HG03354 (cell line): ENCODE results near the gene OXTR.

Experiments
- ATAC-seq: cut with Tn5 transposase; IDR thresholded peaks from one replicate; pipeline ENCODE4 v1.9.1; 2021; ENCODE audit warnings: mild to moderate bottlenecking; ENCODE audit not compliant: unreplicated experiment, poor library complexity, severe bottlenecking

Gene OXTR

DNA sequence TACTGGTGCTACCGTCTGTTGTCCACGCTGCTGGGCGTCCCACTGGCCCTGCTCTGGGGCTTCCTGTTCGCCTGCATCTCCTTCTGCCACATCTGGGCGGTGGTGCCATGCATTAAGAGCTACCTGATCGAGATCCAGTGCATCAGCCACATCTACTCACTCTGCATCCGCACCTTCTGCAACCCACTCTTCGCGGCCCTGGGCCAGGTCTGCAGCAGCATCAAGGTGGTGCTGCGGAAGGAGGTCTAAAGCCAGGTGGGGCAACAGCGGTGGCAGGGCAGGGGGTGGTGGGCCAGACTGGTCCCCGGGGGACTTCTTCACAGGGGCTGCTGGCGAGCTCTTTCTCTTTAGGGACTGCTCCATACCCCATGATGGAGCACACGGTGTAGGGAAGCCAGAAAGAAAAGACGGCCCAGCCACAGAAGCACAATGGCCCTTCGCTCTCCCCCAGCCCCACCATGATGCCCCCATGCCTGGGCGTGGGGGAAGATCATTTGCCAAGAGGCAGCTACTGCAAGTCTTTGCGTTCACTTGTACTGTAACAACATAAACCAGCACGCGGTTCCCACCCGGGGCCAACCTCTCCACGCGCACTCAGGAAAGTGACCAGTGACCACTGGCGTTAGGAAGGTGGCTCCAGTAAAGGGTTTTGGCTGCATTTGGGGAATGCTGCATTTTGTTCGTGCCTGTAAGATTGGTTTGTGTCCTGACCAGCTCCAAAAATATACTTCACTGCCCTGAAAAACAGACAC lies 23.6 kb downstream of the OXTR start:
- ATAC-seq: no peak

DNA sequence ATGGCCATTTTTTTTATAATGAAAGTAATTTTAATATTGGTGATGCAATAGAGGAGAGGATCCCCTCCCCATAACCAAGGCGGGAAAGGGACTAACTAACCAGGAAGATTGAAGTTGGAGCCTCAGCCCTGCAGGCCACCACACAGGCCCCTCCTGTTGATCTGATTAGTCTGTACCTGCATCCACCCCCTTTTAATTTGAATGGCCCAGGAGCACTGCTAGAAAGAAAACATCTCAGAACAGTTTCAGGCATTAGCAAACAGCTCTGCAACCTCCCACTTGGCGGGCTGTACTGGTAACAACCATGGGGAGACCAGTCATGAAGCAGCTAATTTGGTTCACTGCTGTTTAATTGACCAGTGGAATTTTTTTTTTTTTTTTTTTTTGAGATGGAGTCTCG lies 25.5 kb downstream of the OXTR start:
- no peak for ATAC-seq

DNA sequence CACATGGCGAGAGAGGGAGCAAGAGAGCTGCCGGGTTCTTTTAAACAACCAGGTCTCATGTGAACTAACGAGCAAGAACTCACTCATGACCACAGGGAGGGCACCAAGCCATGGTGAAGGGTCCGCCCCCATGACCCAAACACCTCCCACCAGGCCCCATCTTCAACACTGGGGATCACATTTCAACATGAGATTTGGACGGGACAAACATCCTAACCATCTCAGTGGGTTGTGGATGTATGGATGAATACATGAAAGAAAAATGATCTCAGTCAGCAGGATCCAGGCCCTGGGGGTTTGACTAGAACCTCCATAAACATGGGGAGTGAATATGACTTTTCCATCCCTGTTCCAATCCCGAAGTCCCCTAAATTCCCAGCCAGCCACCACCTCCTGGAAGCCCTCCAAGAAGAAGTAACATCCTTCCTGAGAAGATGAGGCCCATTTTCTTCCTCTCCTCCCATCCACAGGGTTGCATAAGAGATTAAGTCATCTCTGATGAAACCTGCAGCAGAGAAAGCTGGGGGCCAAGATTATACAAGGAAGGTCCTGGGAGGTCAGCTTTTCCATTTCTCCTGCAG lies 26.3 kb downstream of the OXTR start:
- no peak for ATAC-seq

DNA sequence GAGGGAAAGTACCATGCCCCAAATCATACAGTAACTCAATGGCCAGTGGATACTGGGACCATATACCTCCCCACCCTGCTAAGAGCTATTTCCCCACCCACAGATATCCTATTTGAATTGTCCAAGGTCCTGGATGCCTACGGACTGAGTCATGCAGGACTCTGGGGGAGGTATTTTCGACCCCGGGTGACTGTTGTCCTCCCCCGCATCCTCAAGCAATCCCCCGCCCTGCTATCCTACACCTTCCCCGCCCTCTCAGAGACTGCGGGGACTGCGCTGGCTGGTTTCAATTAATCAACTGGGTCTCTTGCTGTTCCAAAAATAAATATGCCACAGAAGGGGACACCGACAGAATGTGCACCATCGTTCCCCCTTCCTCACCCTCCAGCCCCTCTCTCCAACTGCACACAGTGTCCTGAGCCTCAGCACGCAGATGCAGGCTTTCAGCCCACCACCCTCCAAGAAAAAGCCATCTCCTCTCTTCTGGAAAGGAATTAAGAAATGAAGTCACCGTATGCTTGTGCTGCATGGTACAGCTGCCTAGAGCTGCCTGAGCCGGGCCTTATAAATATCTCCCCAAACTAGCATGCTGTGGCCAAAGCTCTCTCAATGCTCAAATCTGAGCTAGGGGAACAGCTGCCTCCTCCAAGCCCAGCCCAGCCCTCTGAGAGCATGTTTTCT lies 27.7 kb downstream of the OXTR start:
- ATAC-seq: no peak

DNA sequence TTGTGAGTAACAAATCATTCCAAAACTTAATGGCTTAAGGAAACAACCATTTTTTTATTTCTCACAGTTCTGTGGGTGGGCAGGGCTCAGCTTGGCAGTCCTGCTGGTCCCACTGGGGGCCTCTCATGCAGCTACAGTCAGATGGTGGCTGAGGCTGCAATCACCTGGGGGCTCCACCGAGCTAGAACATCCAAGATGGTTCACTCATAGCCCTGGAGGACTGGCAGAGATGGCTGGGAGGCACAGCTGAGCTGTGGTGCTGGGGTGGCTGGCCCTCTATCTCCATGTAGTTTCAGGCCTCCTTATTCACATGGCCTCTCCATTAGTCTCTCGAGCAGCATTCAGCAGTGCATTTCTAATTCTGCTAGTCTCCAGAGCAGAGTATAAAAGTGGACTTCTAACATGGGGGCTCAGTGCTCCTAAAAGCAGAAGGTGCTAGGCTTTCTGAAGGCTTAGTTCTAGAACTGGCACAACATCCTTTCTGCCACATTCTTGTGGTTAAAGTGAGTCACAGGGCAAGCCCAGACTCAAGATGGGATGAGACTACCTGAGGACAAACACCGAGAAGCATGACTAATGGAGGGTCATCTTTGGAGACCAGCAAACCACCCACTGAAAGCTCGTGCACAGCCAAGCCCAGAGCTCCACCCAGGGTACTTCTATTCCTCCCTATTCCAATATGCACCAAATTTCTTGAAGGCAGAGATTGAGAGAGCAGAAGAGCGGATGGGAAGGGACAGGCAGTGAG lies 29.5 kb downstream of the OXTR start:
- ATAC-seq: no peak

DNA sequence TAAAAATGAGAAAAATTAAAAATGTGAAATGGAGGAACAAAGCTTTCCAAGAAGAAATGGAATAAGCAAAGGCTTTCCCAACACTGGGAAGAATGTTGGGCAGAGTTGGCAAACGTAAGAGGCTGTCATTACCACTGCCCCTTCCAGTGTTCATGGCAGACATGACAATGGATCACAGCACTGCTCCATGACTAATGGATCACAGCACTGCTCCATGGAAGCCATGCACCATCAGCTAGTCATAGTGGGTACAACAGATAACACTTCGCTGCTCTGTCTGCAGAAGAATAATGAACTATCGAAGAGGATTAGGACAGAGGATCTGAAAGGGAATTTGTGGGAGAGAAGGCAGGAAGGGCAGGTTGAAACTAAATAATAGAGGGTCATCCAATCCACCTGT lies 30.8 kb downstream of the OXTR start:
- no peak for ATAC-seq

DNA sequence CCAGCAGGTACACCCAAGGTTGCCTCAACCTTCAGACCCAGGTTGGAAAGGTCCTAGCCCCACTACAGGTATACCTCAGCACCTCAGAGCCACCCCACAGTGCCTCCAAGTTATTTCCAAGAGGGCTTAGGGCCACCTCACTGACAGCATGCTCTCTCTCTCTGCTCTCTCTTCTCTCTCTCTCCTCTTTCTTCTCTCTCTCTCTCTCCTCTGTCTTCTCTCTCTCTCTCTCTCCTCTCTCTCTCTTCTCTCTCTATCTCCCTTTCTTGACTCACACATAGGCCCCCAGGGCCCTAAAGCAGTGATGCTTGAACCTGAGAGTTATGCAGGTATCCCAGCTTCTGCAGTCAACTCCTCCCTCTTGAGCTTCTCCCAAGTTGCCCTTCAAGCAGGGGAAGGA lies 31.6 kb downstream of the OXTR start:
- no peak for ATAC-seq

DNA sequence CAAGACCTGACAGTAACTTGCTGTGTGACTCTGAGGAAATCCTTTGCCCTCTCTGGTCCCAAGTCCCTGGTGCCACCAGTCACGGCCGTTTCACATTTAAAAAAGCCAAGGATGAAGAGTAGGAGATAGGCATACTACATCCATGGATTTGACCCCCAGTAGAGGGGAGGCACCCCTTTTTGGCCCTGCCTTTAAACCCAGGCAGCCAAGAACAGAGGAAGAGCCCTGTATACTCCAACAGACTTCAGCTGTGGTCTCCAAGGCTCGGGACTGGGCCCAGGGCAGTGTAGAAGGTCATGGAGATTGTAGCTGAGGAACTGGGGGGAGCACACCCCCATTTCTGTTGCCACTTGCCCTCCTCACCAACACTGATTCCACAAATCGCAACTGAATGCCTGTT lies 32.1 kb downstream of the OXTR start:
- no peak for ATAC-seq

DNA sequence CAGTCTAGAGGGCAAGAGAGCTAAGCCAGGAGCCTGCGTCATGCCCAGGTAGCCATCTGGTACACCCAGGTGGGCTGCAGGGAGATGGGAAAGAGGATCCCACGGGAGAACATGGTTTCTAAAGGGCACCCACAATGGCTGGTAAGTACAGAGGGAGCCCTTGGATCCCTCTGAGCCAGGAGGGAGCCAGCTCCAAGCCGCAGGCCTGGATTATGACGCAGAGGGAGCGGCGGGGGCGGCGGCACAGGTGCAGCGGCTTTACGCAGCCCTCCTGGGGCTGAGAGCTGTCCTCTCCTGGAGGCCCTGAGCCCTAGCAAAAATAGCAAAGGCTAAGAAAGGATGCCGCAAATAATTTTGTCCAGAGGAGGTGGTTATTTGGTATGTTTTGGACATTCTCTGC lies 33.0 kb downstream of the OXTR start:
- no peak for ATAC-seq

DNA sequence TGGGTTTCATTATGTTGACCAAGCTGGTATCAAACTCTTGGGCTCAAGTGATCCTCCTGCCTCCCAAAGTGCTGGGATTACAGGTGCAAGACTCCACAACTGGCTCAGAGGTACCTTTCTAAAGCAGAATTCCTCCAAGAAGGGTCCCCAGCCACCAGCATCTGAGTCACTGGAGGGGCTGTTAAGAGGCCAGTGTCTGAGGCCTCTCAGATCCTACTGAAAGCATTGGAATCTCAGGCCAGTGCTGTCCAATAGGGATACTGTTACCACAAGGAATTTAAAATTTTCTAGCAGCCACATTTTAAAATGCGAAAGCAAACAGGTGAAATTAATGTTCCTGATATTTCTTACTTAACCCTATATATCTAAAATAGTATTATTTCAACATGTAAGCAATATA lies 34.5 kb downstream of the OXTR start:
- ATAC-seq: no peak

DNA sequence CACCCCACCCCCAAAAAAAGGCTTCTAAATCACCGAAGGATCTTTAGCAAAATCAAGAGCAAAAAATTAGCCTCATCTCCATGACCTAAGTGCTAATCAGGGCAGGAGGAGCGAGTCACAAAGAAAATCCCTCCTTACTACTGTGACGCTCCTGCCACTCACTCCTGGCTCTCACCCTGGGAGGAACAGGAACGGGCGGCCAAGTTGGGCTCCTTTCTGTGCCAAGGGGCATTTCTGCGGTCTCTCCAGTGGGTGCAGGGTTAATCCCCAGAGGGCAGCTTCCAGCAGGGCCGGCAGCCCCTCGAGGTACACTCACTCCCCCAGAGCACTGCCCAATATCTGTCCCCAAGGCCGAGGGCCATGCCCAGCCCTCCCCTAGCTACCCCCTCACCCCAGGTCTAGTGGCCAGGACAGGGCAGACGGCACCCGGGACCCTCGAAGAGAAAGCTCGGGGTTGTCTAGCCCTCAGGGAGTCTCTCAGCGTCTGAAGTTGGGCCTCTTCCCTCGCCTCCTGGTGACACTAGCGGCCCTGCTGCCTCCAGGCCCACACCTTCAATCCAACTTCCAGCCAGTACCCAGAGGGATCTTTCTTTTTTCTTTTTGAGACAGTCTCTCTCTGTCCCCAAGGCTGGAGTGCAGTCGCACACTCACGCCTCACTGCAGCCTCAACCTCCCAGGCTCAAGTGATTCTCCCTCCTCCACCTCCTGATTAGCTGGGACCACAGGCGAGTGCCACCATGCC lies 35.1 kb downstream of the OXTR start:
- ATAC-seq: no peak

DNA sequence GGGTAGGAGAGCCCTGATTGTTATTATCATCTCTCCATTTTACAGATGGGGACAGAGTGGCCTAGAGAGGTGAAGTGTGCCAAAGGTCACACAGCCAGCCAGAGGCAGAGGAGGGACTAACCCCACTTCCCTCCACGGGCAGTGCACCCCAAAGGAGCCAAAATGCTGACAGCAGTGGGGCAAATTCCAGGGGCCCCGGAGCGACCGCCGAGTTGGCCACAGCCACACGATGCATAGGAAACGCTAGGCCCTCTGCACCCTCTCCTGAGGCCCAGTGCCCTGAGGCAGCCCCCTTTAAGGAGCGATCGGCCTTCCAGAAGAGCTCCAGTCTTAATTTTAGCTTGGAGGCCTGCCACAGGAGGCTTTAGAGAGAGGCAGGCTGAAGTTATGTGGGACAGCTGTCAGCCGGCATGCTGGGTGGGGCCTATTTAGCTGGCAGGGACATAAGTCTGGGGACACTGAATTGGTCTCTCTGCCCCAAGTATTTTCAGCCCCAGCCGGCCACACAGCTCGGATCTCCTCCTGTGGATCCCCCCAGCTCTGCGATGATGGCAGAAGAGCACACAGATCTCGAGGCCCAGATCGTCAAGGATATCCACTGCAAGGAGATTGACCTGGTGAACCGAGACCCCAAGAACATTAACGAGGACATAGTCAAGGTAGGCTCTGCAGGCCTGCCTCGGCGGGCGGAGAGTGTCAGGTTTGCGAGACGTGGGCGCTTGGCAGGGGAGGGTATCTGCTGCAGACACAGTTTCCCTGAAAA lies 35.9 kb downstream of the OXTR start, which contains the start of gene CAV3:
Gene CAV3, plus strand, starts transcription at position 471 of the 763 bp plus-strand sequence. Its CDS starts 75 bp downstream, at position 546.
- ATAC-seq: no peak

DNA sequence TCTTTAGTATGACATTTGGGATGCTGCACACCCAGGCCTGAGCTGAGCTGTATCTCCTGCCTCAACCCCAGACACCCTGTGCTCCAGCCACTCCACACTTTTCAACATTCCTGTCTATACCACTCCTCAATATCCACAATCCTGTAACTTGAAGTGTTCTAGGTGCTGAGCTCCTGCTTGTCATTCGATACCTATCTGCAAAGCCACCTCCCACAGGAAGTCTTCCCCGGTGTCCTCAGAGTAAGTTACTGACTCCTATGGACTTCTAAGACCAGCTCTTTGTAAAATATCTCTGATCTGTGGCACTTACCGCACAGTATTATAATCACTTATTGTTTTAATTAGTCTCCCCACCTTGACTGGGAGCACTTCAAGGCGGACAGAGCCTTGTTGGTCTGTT lies 37.0 kb downstream of the OXTR start:
- ATAC-seq: no peak

DNA sequence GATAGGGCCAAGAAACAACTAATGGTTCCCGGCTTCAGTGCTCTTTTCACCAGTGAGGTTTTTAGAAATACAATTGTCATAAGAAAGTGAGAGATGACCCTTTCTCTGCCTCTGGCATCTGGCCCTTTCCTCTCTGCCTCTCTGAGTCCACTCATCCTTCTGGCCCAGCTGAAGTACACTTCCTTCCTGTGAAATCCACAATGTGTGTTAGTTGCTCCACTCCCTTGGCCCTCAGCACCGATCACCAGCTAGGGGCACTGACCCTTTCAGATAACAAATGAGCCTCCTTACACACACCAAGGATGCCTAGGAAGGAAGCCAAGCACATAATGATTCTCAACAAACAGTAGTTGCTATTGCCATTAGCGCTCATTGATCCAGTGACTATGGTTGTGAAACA lies 38.8 kb downstream of the OXTR start:
- ATAC-seq: no peak

DNA sequence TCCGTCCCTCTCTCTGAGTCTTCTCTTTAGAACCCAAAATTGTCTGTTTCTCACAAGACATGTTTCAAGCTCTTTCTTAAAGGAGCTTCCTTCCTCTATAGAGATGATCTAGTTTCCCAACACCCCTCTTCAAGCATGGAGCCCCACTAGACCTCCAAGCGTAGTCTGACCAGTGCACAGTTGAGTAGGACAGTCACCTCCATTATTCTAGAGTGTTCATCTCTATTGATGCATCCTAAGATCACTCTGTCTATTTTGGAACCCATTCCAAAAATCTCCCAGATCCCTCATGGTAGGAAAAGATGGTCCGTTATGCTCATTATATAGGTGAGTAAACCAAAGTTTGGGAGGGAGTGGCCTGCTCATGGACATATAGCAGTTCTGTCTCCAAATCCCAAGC lies 39.9 kb downstream of the OXTR start:
- no peak for ATAC-seq

DNA sequence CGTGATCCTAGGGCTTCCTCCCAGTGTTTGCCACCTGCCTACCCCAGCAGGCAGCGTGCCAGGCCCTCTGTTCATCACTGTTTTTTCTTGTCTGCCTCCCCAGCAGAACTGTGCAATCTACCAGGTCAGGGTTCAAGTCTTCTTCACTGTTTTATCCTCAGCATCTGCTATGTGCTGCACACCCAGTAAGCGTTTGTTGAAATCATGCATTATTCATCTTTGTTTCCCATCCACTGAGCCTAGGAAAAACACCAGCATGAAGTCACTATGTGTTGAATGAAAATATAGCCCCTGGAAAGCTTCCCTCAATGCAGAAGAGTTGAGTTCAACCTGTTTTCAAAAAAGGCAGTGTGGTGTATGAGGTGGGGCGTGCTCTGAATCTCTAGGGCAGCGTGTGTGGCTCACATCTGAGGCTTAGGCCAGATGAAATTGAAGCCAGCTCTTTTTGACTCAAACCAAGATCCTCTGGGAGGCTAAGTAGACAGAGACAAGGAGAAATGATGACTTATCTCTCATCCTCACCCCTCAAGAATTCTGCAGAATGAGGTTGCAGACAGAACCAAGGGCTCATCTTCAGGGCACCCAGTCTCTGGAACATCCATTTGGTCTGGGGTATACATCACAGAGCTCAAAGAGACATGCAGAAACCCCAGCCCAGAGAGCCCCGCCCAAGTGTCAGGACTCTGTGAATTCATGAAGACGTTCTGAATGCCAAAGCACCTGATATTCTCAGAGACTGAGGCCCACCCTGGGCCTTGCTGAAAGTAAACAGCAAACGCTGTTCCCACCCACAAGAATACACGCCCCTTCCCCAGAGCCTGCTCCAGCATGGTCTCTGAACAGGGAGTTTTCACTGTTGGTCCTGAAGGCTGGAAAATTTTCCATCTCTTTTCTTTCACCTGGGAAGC lies 41.6 kb downstream of the OXTR start:
- ATAC-seq: no peak

DNA sequence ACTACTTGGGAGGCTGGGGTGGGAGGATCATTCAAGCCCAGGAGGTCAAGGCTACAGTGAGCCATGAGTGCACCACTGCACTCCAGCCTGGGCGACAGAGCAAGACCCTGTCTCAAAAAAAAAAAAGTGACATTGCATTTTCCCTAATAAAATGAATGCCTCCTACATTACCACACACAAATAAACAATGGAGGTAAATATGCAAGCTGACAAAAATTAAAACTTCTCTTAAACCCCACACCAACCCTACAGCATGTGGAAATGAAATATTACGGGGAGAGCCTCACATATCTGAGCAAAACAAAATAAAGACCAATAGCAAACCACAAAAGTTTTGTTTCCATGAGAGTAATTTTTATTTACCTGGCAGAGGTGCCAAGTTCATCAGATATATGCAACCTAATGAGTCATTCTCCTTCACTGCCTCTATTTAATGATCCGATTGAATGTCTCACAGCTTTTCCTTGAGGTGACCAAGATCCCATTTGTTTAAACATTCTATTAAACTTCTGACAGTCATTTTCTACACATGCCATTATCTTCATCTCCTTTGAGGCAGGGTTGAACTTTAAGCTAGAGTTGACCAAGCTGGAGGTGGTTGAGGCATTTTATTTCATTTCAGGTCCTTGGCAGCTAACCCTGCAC lies 45.2 kb downstream of the OXTR start:
- ATAC-seq: no peak

DNA sequence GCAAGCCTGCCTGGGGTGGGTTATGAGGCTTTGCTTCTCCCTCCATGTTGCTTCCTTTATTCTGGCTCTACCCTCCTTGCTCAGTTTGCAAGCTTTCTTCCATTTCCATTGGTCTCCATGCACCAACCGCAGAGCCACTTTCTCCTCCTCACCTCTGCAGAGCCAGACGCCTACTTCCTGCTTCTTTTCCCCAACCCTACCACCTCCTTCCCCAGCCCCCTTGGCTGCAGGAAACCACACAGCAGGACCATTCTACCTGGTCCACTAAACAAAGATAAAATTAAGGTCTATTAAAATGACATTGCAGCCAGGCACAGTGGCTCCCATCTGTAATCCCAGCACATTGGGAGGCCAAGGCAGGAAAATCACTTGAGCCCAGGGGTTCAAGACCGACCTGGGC lies 45.8 kb downstream of the OXTR start:
- ATAC-seq: no peak
